ENCODE data around the gene EHHADH. TPM values are rescaled to one million over a fixed set of nuclear protein-coding genes. Genes with fewer than 3 reads are reported as not detected.

EHHADH gene
- total and polyA plus RNA-seq, 9 of the 15 experiments (the other 6 are each of a cell fraction or from before 2014, with no cell fraction given), result 3.6 to 6.4 (median 5.4) TPM

- TF ChIP-seq E4F1 (CRISPR knock-in tag; IDR thresholded peaks at IDR 0.05; ENCODE audit: borderline replicate concordance), result no peak
- TF ChIP-seq PHF8 (IDR thresholded peaks at IDR 0.05; ENCODE audit: borderline replicate concordance, low read length), result no peak
- TF ChIP-seq NEUROD1 (IDR thresholded peaks at IDR 0.05; ENCODE audit: borderline replicate concordance, low read depth, low read length, partially characterized antibody), result no peak
- TF ChIP-seq REST (IDR thresholded peaks at IDR 0.05; ENCODE audit: borderline replicate concordance), result peak; percentile 24; the same call in 1 of the 2 replicates
- TF ChIP-seq REST (CRISPR knock-in tag; IDR thresholded peaks at IDR 0.05; ENCODE audit: low read depth), result no peak
- TF ChIP-seq RBM17 (IDR thresholded peaks at IDR 0.05; ENCODE audit: borderline replicate concordance, low read depth, low read length), result no peak
- no peak for TF ChIP-seq SPI1 (IDR thresholded peaks at IDR 0.05; ENCODE audit: borderline replicate concordance, low read depth, low read length)
- peak; percentile 66 for TF ChIP-seq NFE2 (IDR thresholded peaks at IDR 0.05; ENCODE audit: low read depth)
- TF ChIP-seq DLX4 (CRISPR knock-in tag; IDR thresholded peaks at IDR 0.05), result no peak
- no peak for TF ChIP-seq TOE1 (IDR thresholded peaks at IDR 0.05; ENCODE audit: borderline replicate concordance)
- TF ChIP-seq TOE1 (CRISPR knock-in tag; IDR thresholded peaks at IDR 0.05; ENCODE audit: borderline replicate concordance, low read depth), result no peak
- no peak for TF ChIP-seq CHCHD3 (CRISPR knock-in tag; IDR thresholded peaks at IDR 0.05)
- TF ChIP-seq ZNF511 (CRISPR knock-in tag; IDR thresholded peaks at IDR 0.05), result no peak
- TF ChIP-seq HINFP (tag; conservative IDR thresholded peaks at IDR 0.05; ENCODE audit: low read depth), result no peak
- TF ChIP-seq C11orf30 (IDR thresholded peaks at IDR 0.05; ENCODE audit: low read depth), result peak; percentile 64
These were observed 36.4 kb upstream of the EHHADH start (continued) for GRCh38 chr3:185290266-185290665.

Measured in K562 (cell line).